HCT116 (cell line): ENCODE measurements around the gene SCAF1. TPM values are rescaled to one million over a fixed set of nuclear protein-coding genes. Genes with fewer than 3 reads are reported as not detected.

ENCODE experiments used
- ATAC-seq: fragments of 200-7000 bp; cut with Tn5 transposase; 2 replicates; pipeline ENCODE4 v1.9.1; 2020; ENCODE audit warnings: mild to moderate bottlenecking, moderate library complexity
- BruUV-seq: library from RNA; stranded (reverse); fragments of 400-500 nt; replicated peaks from 2 replicates; lab custom pipeline; 2021; lab: Mats Ljungman, UMichigan
- CTCF ChIA-PET: fragments of 300-600 bp; sonication (Branson Sonifier 250); formaldehyde crosslinking; loops from one replicate; lab custom pipeline; 2021; ENCODE audit warnings: antibody characterized with exemption; lab: Charles Lee
- POLR2A ChIA-PET: fragments of 300-600, 350-600 bp; sonication (Branson Sonifier 250); formaldehyde crosslinking; loops from one replicate; lab custom pipeline; 2021; ENCODE audit warnings: antibody characterized with exemption; lab: Charles Lee
- RAD21 ChIA-PET, 2 experiments: fragments of 300-600 bp; sonication (Branson Sonifier 250); formaldehyde crosslinking; loops; one replicate each; lab custom pipeline; 2023; ENCODE audit warnings: low total read pairs in 2 of 2; ENCODE audit not compliant: uncharacterized antibody in 2 of 2, unreplicated experiment in 2 of 2, low non-redundant PET in 1 of 2; lab: Charles Lee
- DNase-seq: peaks from one replicate; pipeline ENCODE4 v3.0.0-alpha.2; 2010; ENCODE audit warnings: low read depth, low spot score
- H2AFZ ChIP-seq: fragments of 200-600 bp; shearing (Covaris generic), sonication (generic); 2 replicates; pipeline ENCODE4 v1.6.1; 2017; ENCODE audit warnings: low read depth, mixed run types, mixed read lengths, antibody characterized with exemption, low read length; ENCODE audit not compliant: poor library complexity, severe bottlenecking
- H3K27ac ChIP-seq: 2 replicates; pipeline ENCODE4 v1.5.1; 2012; ENCODE audit warnings: low read depth, low read length
- H3K27me3 ChIP-seq: fragments of 200-600 bp; sonication (generic); 2 replicates; pipeline ENCODE4 v1.6.1; 2016; ENCODE audit warnings: mixed run types, low read length, mixed read lengths; ENCODE audit not compliant: insufficient read depth
- H3K36me3 ChIP-seq, 2 experiments: fragments of 200-500 bp in 1 of 2; fragments of 200-600 bp in 1 of 2; sonication (Bioruptor generic) in 1 of 2; sonication (generic) in 1 of 2; 2 replicates each; pipeline versions ENCODE4 v1.5.1 to v1.6.1; 2014 to 2016; ENCODE audit warnings: low read length in 2 of 2, inconsistent platforms in 1 of 2, mixed read lengths in 1 of 2, mixed run types in 1 of 2; ENCODE audit not compliant: insufficient read depth in 2 of 2, control insufficient read depth in 1 of 2
- H3K4me1 ChIP-seq, 2 experiments: fragments of 200-600 bp in 1 of 2; sonication (generic) in 1 of 2; 2 replicates each; pipeline versions ENCODE4 v1.5.1 to v1.6.1; 2012 to 2017; ENCODE audit warnings: low read length in 2 of 2, inconsistent platforms in 1 of 2, mild to moderate bottlenecking in 1 of 2, mixed read lengths in 1 of 2, mixed run types in 1 of 2, moderate library complexity in 1 of 2; ENCODE audit not compliant: insufficient read depth in 2 of 2, control insufficient read depth in 1 of 2
- H3K4me2 ChIP-seq: fragments of 200-600 bp; sonication (generic); 2 replicates; pipeline ENCODE4 v1.6.1; 2017; ENCODE audit warnings: mixed run types, low read length, mixed read lengths
- H3K4me3 ChIP-seq, 2 experiments: fragments of 200-600 bp in 1 of 2; sonication (generic) in 1 of 2; replicated peaks in 1 of 2; 2 replicates each; pipeline ENCODE4 v1.5.1; 2011 to 2016; ENCODE audit warnings: low read length in 2 of 2, control low read depth in 1 of 2, low read depth in 1 of 2, mild to moderate bottlenecking in 1 of 2, mixed read lengths in 1 of 2, mixed run types in 1 of 2
- H3K79me2 ChIP-seq: fragments of 200-600 bp; sonication (generic); 2 replicates; pipeline ENCODE4 v1.6.1; 2017; ENCODE audit warnings: mild to moderate bottlenecking, mixed run types, low read length, moderate library complexity, mixed read lengths; ENCODE audit not compliant: insufficient read depth
- H3K9ac ChIP-seq: fragments of 200-600 bp; sonication (generic); 2 replicates; pipeline ENCODE4 v1.6.1; 2016; ENCODE audit warnings: low read length, mixed read lengths
- H3K9me2 ChIP-seq: fragments of 200-600 bp; sonication (generic), shearing (Covaris generic); 2 replicates; pipeline ENCODE4 v1.6.1; 2017; ENCODE audit warnings: mixed run types, mild to moderate bottlenecking, moderate library complexity; ENCODE audit not compliant: insufficient read depth
- H3K9me3 ChIP-seq, 2 experiments: fragments of 200-500 bp in 1 of 2; fragments of 200-600 bp in 1 of 2; sonication (Bioruptor generic) in 1 of 2; sonication (generic) in 1 of 2; 2 replicates each; pipeline ENCODE4 v1.6.1; 2014 to 2017; ENCODE audit warnings: low read length in 2 of 2, mixed read lengths in 2 of 2, inconsistent platforms in 1 of 2, low read depth in 1 of 2, mild to moderate bottlenecking in 1 of 2, mixed run types in 1 of 2, moderate library complexity in 1 of 2; ENCODE audit not compliant: control insufficient read depth in 1 of 2, insufficient read depth in 1 of 2
- H4K20me1 ChIP-seq: fragments of 200-600 bp; sonication (generic), shearing (Covaris generic); 2 replicates; pipeline ENCODE4 v1.6.1; 2017; ENCODE audit warnings: mixed run types, mild to moderate bottlenecking, moderate library complexity; ENCODE audit not compliant: insufficient read depth
- CBX3 ChIP-seq: IDR thresholded peaks from 2 replicates; pipeline ENCODE4 v1.6.1; 2012; ENCODE audit warnings: low read depth
- EGR1 ChIP-seq: IDR thresholded peaks from 2 replicates; pipeline ENCODE4 v1.6.1; 2012; ENCODE audit warnings: low read depth
- ELF1 ChIP-seq: IDR thresholded peaks from 2 replicates; pipeline ENCODE4 v1.6.1; 2012; ENCODE audit warnings: low read depth, borderline replicate concordance
- EZH2 ChIP-seq: fragments of 200-600 bp; sonication (generic); IDR thresholded peaks from 2 replicates; pipeline ENCODE4 v1.6.1; 2017; ENCODE audit warnings: antibody characterized with exemption, mixed run types
- EZH2phosphoT487 ChIP-seq: fragments of 200-600 bp; IDR thresholded peaks from 2 replicates; pipeline ENCODE4 v1.6.1; 2018; ENCODE audit warnings: antibody characterized with exemption, borderline replicate concordance
- JUND ChIP-seq: IDR thresholded peaks from 2 replicates; pipeline ENCODE4 v1.6.1; 2012
- POLR2A ChIP-seq: IDR thresholded peaks from 2 replicates; pipeline ENCODE4 v1.7.0; 2011; ENCODE audit warnings: borderline replicate concordance; ENCODE audit not compliant: insufficient read depth, insufficient read length; ENCODE audit errors: extremely low read depth
- POLR2AphosphoS5 ChIP-seq: IDR thresholded peaks from 2 replicates; pipeline ENCODE4 v1.6.1; 2011; ENCODE audit warnings: mild to moderate bottlenecking, low read depth, low read length, moderate library complexity
- SRF ChIP-seq: IDR thresholded peaks from 2 replicates; pipeline ENCODE4 v1.6.1; 2012; ENCODE audit warnings: low read depth
- ZNF274 ChIP-seq: fragments of 200-500 bp; sonication (Bioruptor generic); IDR thresholded peaks from 2 replicates; pipeline ENCODE4 v1.6.1; 2014; ENCODE audit warnings: mild to moderate bottlenecking, low read depth, low read length, inconsistent platforms
- intact Hi-C: fragments of 100-400 bp; cut with micrococcal nuclease; formaldehyde crosslinking; loops from 2 replicates; pipeline ENCODE4 v1.10.0; 2022
- total RNA-seq: library from RNA; stranded (reverse); gene quantifications from one replicate; pipeline ENCODE4 v1.2.1, GENCODE V29; 2021; ENCODE audit not compliant: unreplicated experiment
- TF ChIP-seq, protein P1 (sequence below): IDR thresholded peaks from 2 replicates; pipeline ENCODE4 v1.6.1; 2012
- TF ChIP-seq, protein P2 (sequence below): IDR thresholded peaks from 2 replicates; pipeline ENCODE4 v1.6.1; 2012; ENCODE audit warnings: low read depth
- TF ChIP-seq, protein P3 (sequence below): IDR thresholded peaks from 2 replicates; pipeline ENCODE4 v1.6.1; 2011; ENCODE audit warnings: mild to moderate bottlenecking, low read length, moderate library complexity; ENCODE audit not compliant: insufficient replicate concordance; ENCODE audit errors: extremely low read depth
- TF ChIP-seq, protein P4 (sequence below), 3 experiments: fragments of 200-600 bp in 1 of 3; sonication (generic) in 1 of 3; IDR thresholded peaks in 2 of 3; conservative IDR thresholded peaks in 1 of 3; 2 replicates each; pipeline ENCODE4 v1.5.1; 2012 to 2017; ENCODE audit warnings: low read depth in 2 of 3, low read length in 2 of 3, antibody characterized with exemption in 1 of 3, borderline replicate concordance in 1 of 3, control low read depth in 1 of 3, mild to moderate bottlenecking in 1 of 3, mixed read lengths in 1 of 3, mixed run types in 1 of 3, moderate library complexity in 1 of 3; ENCODE audit not compliant: insufficient read depth in 1 of 3

The SCAF1 gene
- total RNA-seq, 1 experiment from 2014 or later = 96.8 TPM

DNA sequence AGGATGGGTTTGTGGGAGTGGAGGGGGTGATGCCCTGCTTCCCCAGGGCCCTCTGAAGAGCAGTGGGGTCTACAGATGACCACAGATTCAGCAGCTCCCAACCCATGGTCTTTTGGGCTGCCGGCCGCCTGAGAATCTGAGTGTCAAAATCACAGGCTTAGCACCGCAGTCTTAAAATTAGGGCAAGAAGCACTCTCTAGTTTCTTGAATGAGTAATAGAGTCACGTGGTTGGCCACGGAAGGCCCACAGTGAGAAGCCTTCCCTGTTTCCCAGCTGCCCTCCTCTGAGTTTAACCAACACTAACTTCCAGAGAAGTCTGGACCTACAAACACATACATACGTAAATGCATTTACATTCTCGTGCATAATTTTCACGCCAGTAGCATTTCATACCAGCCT is 40.3 kb downstream of the SCAF1 start:
- no TSS peak for BruUV-seq
- H3K4me3 ChIP-seq = no peak overlapping the region
- ChIA-PET CTCF (no interaction called here), POLR2A (no interaction called here), RAD21 (no interaction called here)
- no peak overlapping the region for H3K4me2 ChIP-seq
- peaks cover 39 to 53% of the 10 kb centered on the region in 2 experiments for H3K36me3 ChIP-seq
- H3K79me2 ChIP-seq = peaks cover 86% of the 10 kb centered on the region
- no peaks in the 10 kb centered on the region for H3K9me3 ChIP-seq
- H3K27me3 ChIP-seq = no peaks in the 10 kb centered on the region
- intact Hi-C loops = no loop called here
- ATAC-seq (no peak), DNase-seq (no peak)
- peaks cover 21 to 29% of the 10 kb centered on the region in 2 experiments for H3K4me1 ChIP-seq
- no peak overlapping the region for H2AFZ ChIP-seq
- no peak overlapping the region for H3K27ac ChIP-seq
- no peaks in the 10 kb centered on the region for H3K9me2 ChIP-seq
- TF ChIP-seq EZH2phosphoT487 = no peak
- TF ChIP-seq POLR2AphosphoS5 = no peak
- TF ChIP-seq, protein P1, sequence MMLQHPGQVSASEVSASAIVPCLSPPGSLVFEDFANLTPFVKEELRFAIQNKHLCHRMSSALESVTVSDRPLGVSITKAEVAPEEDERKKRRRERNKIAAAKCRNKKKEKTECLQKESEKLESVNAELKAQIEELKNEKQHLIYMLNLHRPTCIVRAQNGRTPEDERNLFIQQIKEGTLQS = no peak
- TF ChIP-seq, protein P2, sequence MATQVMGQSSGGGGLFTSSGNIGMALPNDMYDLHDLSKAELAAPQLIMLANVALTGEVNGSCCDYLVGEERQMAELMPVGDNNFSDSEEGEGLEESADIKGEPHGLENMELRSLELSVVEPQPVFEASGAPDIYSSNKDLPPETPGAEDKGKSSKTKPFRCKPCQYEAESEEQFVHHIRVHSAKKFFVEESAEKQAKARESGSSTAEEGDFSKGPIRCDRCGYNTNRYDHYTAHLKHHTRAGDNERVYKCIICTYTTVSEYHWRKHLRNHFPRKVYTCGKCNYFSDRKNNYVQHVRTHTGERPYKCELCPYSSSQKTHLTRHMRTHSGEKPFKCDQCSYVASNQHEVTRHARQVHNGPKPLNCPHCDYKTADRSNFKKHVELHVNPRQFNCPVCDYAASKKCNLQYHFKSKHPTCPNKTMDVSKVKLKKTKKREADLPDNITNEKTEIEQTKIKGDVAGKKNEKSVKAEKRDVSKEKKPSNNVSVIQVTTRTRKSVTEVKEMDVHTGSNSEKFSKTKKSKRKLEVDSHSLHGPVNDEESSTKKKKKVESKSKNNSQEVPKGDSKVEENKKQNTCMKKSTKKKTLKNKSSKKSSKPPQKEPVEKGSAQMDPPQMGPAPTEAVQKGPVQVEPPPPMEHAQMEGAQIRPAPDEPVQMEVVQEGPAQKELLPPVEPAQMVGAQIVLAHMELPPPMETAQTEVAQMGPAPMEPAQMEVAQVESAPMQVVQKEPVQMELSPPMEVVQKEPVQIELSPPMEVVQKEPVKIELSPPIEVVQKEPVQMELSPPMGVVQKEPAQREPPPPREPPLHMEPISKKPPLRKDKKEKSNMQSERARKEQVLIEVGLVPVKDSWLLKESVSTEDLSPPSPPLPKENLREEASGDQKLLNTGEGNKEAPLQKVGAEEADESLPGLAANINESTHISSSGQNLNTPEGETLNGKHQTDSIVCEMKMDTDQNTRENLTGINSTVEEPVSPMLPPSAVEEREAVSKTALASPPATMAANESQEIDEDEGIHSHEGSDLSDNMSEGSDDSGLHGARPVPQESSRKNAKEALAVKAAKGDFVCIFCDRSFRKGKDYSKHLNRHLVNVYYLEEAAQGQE = no peak
- TF ChIP-seq, protein P3, sequence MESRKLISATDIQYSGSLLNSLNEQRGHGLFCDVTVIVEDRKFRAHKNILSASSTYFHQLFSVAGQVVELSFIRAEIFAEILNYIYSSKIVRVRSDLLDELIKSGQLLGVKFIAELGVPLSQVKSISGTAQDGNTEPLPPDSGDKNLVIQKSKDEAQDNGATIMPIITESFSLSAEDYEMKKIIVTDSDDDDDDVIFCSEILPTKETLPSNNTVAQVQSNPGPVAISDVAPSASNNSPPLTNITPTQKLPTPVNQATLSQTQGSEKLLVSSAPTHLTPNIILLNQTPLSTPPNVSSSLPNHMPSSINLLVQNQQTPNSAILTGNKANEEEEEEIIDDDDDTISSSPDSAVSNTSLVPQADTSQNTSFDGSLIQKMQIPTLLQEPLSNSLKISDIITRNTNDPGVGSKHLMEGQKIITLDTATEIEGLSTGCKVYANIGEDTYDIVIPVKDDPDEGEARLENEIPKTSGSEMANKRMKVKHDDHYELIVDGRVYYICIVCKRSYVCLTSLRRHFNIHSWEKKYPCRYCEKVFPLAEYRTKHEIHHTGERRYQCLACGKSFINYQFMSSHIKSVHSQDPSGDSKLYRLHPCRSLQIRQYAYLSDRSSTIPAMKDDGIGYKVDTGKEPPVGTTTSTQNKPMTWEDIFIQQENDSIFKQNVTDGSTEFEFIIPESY = no peak
- no peak for TF ChIP-seq SRF
- no peak for TF ChIP-seq EZH2
- no peak for TF ChIP-seq EGR1
- no peak for TF ChIP-seq POLR2A
- TF ChIP-seq, protein P4, sequence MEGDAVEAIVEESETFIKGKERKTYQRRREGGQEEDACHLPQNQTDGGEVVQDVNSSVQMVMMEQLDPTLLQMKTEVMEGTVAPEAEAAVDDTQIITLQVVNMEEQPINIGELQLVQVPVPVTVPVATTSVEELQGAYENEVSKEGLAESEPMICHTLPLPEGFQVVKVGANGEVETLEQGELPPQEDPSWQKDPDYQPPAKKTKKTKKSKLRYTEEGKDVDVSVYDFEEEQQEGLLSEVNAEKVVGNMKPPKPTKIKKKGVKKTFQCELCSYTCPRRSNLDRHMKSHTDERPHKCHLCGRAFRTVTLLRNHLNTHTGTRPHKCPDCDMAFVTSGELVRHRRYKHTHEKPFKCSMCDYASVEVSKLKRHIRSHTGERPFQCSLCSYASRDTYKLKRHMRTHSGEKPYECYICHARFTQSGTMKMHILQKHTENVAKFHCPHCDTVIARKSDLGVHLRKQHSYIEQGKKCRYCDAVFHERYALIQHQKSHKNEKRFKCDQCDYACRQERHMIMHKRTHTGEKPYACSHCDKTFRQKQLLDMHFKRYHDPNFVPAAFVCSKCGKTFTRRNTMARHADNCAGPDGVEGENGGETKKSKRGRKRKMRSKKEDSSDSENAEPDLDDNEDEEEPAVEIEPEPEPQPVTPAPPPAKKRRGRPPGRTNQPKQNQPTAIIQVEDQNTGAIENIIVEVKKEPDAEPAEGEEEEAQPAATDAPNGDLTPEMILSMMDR (IDR thresholded peaks at IDR 0.05 in 2 of 3, conservative IDR thresholded peaks at IDR 0.05 in 1 of 3; ENCODE audit: borderline replicate concordance in 1 of 3, insufficient read depth in 1 of 3, low read depth in 2 of 3, low read length in 2 of 3) = no peak
- TF ChIP-seq ELF1 = no peak
- TF ChIP-seq CBX3 = no peak
- TF ChIP-seq JUND = no peak
- no peak for TF ChIP-seq ZNF274
- peaks cover 38% of the 10 kb centered on the region; the same call in 1 of the 2 replicates for H4K20me1 ChIP-seq
- H3K9ac ChIP-seq = no peak overlapping the region
